Mucosa of descending colon (tissue), 3 donors: ENCODE data around the gene ANKRD33B. TPM values are rescaled to one million over a fixed set of nuclear protein-coding genes. Genes with fewer than 3 reads are reported as not detected.

Source experiments
- ATAC-seq: fragments of 200-7000 bp; cut with Tn5 transposase; one replicate; pipeline ENCODE4 v1.9.1; 2020; ENCODE audit warnings: mild to moderate bottlenecking, moderate library complexity
- DNase-seq, 3 donors: peaks; one replicate each; pipeline ENCODE4 v3.0.0-alpha.2; 2020
- H3K36me3 ChIP-seq: fragments of 200-600 bp; one replicate; pipeline ENCODE4 v1.8.0; 2021; ENCODE audit warnings: low read depth, mild to moderate bottlenecking
- H3K4me1 ChIP-seq: fragments of 200-600 bp; one replicate; pipeline ENCODE4 v1.8.0; 2021; ENCODE audit warnings: low read depth, mild to moderate bottlenecking
- H3K4me3 ChIP-seq: fragments of 200-600 bp; one replicate; pipeline ENCODE4 v1.8.0; 2021; ENCODE audit warnings: mild to moderate bottlenecking
- H3K9me3 ChIP-seq: fragments of 200-600 bp; one replicate; pipeline ENCODE4 v1.8.0; 2021; ENCODE audit warnings: mild to moderate bottlenecking
- intact Hi-C, 2 donors: fragments of 100-400 bp; cut with DNase I in 1 of 2; cut with micrococcal nuclease in 1 of 2; formaldehyde crosslinking; loops; one replicate each; pipeline versions ENCODE4 v1.11.0 to v1.11.1; 2022; cut with DNase I, micrococcal nuclease
- total RNA-seq, 3 donors: library from RNA; stranded (reverse); fragmentation: NEBNext Ultra II Directional in 2 of 3; extraction: Animal tissue kit (Norgen Biotek cat#: 25700) in 2 of 3; gene quantifications; one replicate each; pipeline versions ENCODE4 v1.2.1 to v1.2.4, GENCODE V29; 2021 to 2023
- TF ChIP-seq, protein P1 (sequence below): fragments of 200-600 bp; IDR thresholded peaks from one replicate; pipeline ENCODE4 v1.8.0; 2022; ENCODE audit warnings: antibody characterized with exemption, mild to moderate bottlenecking
- donor health status: DM: no; HTN: no; CAD: no; lungs with moderate emphysema.
- donor health status: DM: no; HTN: no; CAD: no.
- donor health status: DM: no; HTN: yes; CAD: no.

Gene ANKRD33B
- total RNA-seq, 3 donors from 2014 or later, result 0.96 to 3.3 (median 1.7) TPM

DNA sequence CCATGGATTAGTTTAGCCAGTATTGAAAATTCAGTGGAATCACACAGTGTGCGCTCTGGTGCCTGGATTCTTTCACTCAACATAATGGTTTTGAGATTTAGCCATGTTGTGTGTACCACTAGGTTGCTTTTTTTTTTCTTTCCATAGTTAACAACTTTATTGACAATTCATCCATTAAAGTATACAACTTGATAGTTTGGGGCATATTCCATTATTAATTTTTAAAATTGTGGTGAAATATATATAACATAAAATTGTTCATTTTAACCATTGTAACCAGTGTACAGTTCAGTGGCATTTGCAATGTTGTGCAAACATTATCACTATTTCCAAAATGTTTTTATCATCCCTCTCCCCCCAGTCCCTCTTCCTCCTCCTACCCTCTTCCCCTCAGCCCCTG, 35.2 kb downstream of the ANKRD33B start:
- H3K36me3 ChIP-seq, result no peaks in the 10 kb centered on the region
- no peak for ATAC-seq
- intact Hi-C loops, result no loop called here
- no peak for DNase-seq
- H3K4me3 ChIP-seq, result no peak overlapping the region
- TF ChIP-seq, protein P1, sequence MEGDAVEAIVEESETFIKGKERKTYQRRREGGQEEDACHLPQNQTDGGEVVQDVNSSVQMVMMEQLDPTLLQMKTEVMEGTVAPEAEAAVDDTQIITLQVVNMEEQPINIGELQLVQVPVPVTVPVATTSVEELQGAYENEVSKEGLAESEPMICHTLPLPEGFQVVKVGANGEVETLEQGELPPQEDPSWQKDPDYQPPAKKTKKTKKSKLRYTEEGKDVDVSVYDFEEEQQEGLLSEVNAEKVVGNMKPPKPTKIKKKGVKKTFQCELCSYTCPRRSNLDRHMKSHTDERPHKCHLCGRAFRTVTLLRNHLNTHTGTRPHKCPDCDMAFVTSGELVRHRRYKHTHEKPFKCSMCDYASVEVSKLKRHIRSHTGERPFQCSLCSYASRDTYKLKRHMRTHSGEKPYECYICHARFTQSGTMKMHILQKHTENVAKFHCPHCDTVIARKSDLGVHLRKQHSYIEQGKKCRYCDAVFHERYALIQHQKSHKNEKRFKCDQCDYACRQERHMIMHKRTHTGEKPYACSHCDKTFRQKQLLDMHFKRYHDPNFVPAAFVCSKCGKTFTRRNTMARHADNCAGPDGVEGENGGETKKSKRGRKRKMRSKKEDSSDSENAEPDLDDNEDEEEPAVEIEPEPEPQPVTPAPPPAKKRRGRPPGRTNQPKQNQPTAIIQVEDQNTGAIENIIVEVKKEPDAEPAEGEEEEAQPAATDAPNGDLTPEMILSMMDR, result no peak
- no peaks in the 10 kb centered on the region for H3K9me3 ChIP-seq
- peaks cover 12% of the 10 kb centered on the region for H3K4me1 ChIP-seq

DNA sequence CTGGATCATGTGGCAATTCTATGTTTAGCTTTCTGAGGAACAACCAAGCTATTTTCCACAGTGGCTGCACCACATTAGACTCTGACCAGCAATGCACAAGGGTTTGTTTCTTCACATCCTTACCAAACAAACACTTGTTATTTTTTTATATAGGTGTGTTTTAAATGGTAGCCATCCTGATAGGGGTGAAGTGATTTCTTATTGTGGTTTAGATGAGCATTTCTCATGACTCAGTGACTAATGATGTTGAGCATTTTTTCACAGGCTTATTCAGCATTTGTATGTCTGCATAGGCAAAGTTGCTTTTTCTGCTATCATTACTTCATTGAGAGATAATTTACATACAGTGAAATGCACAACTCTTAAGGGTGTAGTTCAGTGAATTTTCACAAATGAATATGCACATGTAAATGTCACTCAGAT, 36.0 kb downstream of the ANKRD33B start:
- ATAC-seq, result no peak
- intact Hi-C loops, result no loop called here
- Histone ChIP-seq H3K36me3 (no peaks in the 10 kb centered on the region), H3K9me3 (no peaks in the 10 kb centered on the region), H3K4me1 (peaks cover 12% of the 10 kb centered on the region), H3K4me3 (no peak overlapping the region)
- DNase-seq, result no peak
- TF ChIP-seq, protein P1, result no peak

DNA sequence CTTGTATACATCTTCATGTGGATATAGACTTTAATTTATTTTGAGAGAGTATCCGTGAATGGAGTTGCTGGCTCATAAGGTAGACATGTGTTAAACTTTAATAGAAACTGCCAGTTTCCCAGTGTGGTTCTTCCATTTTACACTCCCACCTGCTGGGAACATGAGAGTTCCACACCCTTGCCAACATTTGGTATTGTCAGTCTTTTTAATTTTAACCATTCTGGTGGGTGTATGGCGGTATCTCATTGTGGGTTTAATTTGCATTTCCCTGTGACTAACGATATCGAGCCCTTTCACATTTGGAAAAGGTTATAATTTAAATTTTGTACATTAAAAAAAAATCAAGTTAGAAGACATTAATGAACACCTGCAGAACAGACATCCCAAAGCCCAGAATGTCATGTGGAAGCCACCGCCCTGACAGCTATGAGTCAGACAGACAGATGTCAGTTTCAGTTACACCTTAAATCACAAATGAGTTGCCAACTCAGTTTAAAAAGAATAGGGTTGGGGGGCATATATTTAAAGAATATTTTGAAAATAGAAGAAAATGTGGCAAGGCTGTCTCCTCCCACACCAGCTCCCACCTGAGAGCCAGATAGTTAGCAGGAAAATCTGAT, 36.9 kb downstream of the ANKRD33B start:
- TF ChIP-seq, protein P1, result no peak
- DNase-seq (no peak), ATAC-seq (peak; percentile 60)
- H3K36me3 ChIP-seq, result no peaks in the 10 kb centered on the region
- intact Hi-C loops, result no loop called here
- no peaks in the 10 kb centered on the region for H3K9me3 ChIP-seq
- peaks cover 12% of the 10 kb centered on the region for H3K4me1 ChIP-seq
- no peak overlapping the region for H3K4me3 ChIP-seq

DNA sequence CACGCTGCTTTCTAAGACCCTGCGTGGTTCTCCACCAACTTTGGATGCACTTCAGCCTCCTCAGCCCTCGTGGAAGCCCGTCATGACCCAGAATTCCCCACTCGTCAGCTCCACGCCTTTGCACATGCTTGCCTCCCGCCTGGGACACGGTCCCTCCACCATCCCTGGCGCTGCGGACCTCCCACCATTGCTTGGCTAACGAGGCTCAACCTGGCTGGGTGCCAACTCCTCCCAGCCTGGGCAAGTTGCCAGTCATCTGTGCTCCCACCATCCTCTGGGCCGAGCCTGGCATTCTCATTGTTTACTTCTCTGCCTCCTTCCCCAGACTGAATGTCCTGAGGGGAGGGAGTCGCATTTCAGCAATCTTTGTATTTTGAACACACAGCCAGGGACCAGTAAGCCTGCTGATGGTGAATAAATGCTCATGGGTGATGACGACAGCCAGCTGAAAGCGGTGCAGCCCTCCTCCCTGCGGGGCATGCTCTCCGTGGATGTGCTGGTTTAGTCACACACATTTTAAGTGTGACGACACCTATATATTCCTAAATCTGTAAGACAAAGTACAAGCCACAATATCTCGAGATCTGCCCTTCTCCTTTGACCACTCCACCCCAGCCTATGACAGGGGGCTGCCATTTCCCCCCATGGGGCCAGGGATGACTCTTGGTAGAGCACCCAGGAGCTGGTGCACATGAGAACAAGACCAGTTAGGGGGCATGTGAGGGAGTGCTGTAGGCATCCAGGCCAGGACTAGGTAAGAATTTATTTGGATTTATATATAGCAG, 37.6 kb downstream of the ANKRD33B start:
- Histone ChIP-seq H3K9me3 (no peaks in the 10 kb centered on the region), H3K4me3 (no peak overlapping the region), H3K4me1 (peaks cover 12% of the 10 kb centered on the region), H3K36me3 (no peaks in the 10 kb centered on the region)
- DNase-seq (peak; percentile 67 to 80 (median 78)), ATAC-seq (peak; percentile 82)
- intact Hi-C loops, result no loop called here
- TF ChIP-seq, protein P1, result no peak

DNA sequence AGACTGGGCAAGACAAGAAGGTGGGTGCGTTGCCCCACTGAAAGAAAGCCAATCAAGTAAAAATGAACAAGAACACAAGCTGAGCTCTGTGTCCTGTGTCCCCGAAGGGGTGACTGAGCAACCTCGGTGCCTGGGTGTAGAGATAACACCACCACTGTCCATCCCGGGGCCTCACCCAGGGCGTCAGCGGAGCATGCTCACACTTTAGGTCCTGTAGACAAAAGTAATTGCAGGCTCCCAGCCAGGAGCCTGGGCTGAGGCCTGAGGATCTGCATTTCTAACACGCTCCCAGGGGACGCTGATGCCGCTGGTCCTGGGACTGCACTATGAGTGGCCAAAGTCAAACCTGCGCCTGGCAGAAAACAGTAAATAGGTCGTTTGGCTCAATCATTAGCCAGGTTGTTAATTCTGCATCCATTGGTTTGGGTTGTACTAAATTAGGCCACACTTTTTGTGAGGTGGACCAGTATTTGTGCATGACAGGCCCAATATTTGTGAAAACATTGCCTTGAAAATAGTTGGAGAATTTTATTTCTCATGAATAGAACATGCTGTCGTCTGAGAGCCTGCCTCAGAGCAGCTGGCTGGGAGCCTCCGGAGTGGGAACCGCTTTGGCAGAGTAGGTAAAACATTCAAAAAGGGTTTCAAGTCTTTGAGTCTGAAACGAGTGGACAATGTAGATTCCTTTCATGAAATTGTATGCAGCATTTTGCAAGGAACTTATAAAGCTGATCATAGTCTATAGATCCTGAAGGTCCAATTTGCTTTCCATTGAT, 38.3 kb downstream of the ANKRD33B start:
- no peaks in the 10 kb centered on the region for H3K9me3 ChIP-seq
- TF ChIP-seq, protein P1, result no peak
- intact Hi-C loops, result no loop called here
- no peak for DNase-seq
- peak; percentile 18 for ATAC-seq
- peaks cover 17% of the 10 kb centered on the region for H3K4me1 ChIP-seq
- no peaks in the 10 kb centered on the region for H3K36me3 ChIP-seq
- no peak overlapping the region for H3K4me3 ChIP-seq
